Suprapubic skin (tissue), 3 donors: Measurements from ENCODE around the gene CYP1A1.

Experiments
- POLR2A ChIP-seq, 2 donors: fragments of 450-650 bp; IDR thresholded peaks; one replicate each; pipeline ENCODE4 v1.6.1; 2017; ENCODE audit warnings: antibody characterized with exemption in 2 of 2, mild to moderate bottlenecking in 2 of 2, moderate library complexity in 2 of 2
- TF ChIP-seq, protein P1 (sequence below), 2 donors: fragments of 200-600 bp in 1 of 2; fragments of 450-650 bp in 1 of 2; sonication (generic) in 1 of 2; IDR thresholded peaks; one replicate each; pipeline ENCODE4 v1.5.1; 2016 to 2019; ENCODE audit warnings: antibody characterized with exemption in 2 of 2, mild to moderate bottlenecking in 1 of 2, moderate library complexity in 1 of 2

DNA sequence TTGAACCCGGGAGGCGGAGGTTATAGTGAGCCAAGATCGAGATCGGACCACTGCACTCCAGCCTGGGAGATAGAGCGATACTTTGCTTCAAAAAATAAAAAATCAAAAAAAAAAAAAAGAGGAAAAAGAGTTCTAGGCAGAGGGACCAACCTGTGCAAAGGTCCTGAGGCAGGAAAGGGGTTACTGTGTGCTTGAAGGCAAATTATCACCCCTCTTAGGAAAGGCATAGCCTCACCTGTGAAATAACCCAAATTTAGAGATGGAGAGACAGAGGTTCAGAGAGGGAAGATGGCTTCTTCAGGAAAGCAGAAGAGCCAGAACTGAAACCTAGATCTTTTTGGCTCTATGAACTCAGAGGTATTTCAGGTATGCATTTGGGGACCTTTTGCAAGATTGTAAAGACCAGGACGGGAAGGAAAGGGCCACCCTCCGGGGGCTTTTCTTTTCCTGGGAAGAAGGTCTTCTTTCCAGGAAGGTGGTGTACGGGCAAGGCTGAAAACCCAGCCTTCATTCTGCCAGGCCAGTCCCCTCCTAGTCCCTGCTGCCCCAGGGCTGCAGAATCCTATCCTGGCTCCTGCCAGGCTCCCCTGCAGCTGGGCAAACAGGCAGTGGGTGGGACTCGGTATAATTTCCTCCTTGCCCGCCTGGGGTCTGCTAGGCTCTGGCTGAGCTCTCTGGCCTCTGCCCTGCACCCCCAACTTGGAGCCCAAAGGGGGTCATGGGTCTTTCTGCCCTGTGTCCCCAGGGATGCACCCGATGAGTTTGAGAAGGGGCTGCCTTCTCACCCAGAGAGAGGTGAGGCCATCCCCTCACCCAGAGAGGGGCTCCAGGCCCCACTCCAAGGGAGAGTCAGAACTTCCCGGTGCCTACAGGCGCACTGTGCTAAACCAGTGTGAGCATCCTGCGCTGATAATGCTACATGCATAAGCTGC lies 42.1 kb upstream of the CYP1A1 start:
- no peak for TF ChIP-seq POLR2A (IDR thresholded peaks at IDR 0.05)
- TF ChIP-seq, protein P1, sequence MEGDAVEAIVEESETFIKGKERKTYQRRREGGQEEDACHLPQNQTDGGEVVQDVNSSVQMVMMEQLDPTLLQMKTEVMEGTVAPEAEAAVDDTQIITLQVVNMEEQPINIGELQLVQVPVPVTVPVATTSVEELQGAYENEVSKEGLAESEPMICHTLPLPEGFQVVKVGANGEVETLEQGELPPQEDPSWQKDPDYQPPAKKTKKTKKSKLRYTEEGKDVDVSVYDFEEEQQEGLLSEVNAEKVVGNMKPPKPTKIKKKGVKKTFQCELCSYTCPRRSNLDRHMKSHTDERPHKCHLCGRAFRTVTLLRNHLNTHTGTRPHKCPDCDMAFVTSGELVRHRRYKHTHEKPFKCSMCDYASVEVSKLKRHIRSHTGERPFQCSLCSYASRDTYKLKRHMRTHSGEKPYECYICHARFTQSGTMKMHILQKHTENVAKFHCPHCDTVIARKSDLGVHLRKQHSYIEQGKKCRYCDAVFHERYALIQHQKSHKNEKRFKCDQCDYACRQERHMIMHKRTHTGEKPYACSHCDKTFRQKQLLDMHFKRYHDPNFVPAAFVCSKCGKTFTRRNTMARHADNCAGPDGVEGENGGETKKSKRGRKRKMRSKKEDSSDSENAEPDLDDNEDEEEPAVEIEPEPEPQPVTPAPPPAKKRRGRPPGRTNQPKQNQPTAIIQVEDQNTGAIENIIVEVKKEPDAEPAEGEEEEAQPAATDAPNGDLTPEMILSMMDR (IDR thresholded peaks at IDR 0.05) = no peak
